ENCODE measurements around the gene GBP7. TPM values are rescaled to one million over a fixed set of nuclear protein-coding genes. Genes with fewer than 3 reads are reported as not detected.
"Not testable (repeated sequence)": the region's sequence is repeated elsewhere in the genome, so short reads cannot be mapped to it uniquely, and the experiment has no call there.

Gene GBP7, protein sequence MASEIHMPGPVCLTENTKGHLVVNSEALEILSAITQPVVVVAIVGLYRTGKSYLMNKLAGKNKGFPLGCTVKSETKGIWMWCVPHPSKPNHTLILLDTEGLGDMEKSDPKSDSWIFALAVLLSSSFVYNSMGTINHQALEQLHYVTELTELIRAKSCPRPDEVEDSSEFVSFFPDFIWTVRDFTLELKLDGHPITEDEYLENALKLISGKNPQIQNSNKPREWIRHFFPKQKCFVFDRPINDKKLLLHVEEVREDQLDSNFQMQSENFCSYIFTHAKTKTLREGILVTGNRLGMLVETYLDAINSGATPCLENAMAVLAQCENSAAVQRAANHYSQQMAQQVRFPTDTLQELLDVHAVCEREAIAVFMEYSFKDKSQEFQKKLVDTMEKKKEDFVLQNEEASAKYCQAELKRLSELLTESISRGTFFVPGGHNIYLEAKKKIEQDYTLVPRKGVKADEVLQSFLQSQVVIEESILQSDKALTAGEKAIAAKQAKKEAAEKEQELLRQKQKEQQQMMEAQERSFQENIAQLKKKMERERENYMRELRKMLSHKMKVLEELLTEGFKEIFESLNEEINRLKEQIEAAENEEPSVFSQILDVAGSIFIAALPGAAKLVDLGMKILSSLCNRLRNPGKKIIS
- total RNA-seq: not detected

DNA sequence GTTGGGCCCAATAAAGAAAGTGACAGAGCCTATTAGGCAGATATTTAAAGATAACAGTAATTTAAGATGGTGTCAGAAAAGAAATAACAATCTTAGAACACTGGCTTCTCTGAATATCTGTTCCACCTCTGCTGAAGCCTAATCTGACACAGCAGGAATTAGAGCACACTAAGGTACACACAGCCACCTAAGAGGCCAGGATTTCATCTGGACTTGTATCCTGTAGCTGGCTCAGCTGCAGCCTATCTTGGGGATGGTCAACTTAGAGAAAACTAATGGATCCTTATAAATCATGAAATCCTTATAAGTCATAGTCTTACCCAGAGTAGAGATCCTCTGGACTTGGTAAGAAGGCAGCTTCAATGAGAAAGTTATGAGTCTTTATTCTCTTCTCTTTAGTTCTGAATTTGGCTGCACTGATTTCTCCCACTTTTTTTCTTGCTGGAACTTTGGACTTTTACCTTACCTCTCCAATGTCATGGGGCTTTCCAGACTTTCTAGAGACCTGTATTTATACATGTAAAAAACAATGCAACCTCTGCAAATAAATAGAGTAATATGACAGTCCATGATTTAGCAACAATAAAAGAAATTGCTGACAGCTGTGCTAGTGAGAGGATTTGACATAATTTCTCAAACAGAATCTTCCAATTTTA is at the start of gene GBP7:
Gene GBP7 (minus strand): TSS at position 403 of the 656 bp plus-strand sequence. CDS start 4,068 bp downstream, outside the sequence.
- intact Hi-C loops (cut with DNase I): no loop called here

DNA sequence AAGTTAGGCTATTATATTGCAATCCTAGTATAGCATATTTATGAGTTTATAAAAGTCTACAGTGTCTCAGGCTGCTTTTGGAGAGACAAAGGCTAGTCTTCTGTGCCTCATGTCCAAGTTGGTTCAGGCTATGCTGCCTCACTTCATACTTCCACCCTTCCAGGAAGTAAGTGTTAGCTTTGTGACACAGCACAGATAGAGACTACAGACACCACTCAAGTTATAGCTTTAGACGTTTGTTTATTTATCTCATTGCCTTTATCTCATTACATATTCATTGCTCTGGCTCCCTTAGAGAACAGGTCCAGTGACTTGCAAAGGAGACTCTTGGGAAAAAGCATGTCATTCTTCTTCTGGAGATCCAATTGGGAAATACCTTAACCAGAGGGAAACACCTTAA is 45.5 kb upstream of the GBP7 start:
- Histone ChIP-seq H3K27ac (no peak overlapping the region), H3K27me3 (no peaks in the 10 kb centered on the region), H3K36me3 (no peaks in the 10 kb centered on the region), H3K4me1 (no peaks in the 10 kb centered on the region), H3K4me3 (no peak overlapping the region), H3K9me3 (no peaks in the 10 kb centered on the region)
- DNase-seq: no peak
- WGBS, 2 donors: 38 to 50% methylated on average over 1 of the region's 1 CpG
- intact Hi-C loops (cut with DNase I): no loop called here
- TF ChIP-seq, protein P1, sequence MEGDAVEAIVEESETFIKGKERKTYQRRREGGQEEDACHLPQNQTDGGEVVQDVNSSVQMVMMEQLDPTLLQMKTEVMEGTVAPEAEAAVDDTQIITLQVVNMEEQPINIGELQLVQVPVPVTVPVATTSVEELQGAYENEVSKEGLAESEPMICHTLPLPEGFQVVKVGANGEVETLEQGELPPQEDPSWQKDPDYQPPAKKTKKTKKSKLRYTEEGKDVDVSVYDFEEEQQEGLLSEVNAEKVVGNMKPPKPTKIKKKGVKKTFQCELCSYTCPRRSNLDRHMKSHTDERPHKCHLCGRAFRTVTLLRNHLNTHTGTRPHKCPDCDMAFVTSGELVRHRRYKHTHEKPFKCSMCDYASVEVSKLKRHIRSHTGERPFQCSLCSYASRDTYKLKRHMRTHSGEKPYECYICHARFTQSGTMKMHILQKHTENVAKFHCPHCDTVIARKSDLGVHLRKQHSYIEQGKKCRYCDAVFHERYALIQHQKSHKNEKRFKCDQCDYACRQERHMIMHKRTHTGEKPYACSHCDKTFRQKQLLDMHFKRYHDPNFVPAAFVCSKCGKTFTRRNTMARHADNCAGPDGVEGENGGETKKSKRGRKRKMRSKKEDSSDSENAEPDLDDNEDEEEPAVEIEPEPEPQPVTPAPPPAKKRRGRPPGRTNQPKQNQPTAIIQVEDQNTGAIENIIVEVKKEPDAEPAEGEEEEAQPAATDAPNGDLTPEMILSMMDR (IDR thresholded peaks at IDR 0.05): no peak
- TF ChIP-seq POLR2A (IDR thresholded peaks at IDR 0.05): no peak

More for the DNA sequence above, at the start of gene GBP7:
- H3K4me1 ChIP-seq: no peaks in the 10 kb centered on the region
- H3K4me3 ChIP-seq: no peak within 1 kb of the TSS
- TF ChIP-seq, protein P1 (IDR thresholded peaks at IDR 0.05): no peak
- TF ChIP-seq POLR2A (IDR thresholded peaks at IDR 0.05): no peak
- no peaks in the 10 kb centered on the region for H3K9me3 ChIP-seq
- DNase-seq: no peak
- H3K36me3 ChIP-seq: no peaks in the 10 kb centered on the region
- no peak within 1 kb of the TSS for H3K27ac ChIP-seq
- H3K27me3 ChIP-seq: no peaks in the 10 kb centered on the region

DNA sequence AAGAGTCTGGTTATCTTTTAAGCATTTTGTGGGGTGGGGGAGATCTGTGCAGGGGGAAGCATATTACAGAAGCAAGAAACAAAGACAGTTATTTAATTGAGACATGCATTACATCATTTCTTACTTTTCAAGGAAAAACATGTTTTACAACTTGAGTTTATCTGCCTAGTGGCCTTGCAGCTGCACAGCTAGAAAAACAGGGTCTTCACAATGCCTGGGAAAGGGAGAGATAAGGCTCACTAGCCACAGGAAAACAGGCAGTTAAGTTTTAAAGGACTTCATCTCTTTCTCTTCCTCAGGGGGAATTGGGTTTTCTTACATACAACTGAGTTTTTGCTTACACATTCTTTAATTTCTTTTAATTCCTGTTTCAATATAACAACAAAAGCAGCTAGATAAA is 44.0 kb upstream of the GBP7 start:
- DNase-seq; H3K9me3 ChIP-seq; H3K27me3 ChIP-seq; H3K27ac ChIP-seq; H3K4me3 ChIP-seq; H3K36me3 ChIP-seq; intact Hi-C loops (cut with DNase I); H3K4me1 ChIP-seq: not testable (repeated sequence)

DNA sequence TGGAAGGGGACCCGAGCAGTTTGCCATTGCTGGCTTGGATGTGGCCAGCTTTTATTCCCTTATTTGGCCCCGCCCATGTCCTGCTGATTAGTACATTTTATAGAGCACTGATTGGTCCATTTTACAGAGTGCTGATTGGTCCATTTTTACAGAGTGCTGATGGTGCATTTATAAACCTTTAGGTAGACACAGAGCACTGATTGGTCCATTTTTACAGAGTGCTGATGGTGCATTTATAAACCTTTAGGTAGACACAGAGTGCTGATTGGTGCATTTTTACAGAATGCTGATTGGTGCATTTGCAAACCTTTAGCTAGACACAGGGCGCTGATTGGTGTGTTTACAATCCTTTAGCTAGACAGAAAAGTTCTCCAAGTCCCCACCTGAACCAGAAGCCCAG is 43.1 kb upstream of the GBP7 start:
- 80 to 84% methylated on average over 3 of the region's 3 CpGs for WGBS, 2 donors
- not testable (repeated sequence) for H3K4me1 ChIP-seq

DNA sequence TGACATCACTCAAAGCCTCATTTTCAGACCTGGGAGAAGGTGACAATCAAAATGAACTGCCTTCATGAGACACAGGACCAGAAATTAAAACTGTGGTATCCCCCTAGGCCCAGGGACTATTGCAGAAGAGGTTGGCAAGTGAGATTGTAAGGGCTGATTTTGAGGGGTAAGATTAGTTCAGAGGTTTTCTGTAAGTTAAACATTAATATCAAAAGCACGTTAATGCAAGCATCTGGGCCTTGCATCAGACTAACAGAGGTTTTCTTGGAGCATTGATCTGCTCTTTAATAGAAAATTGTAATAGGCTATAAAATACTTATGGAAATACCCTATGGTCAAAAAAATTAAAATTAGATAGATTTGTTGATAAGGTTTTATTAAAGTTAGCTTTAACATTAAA is 37.5 kb upstream of the GBP7 start:
- no peaks in the 10 kb centered on the region for H3K36me3 ChIP-seq
- no peak overlapping the region for H3K4me3 ChIP-seq
- no peak for TF ChIP-seq POLR2A (IDR thresholded peaks at IDR 0.05)
- TF ChIP-seq, protein P1 (IDR thresholded peaks at IDR 0.05): no peak
- intact Hi-C loops (cut with DNase I): no loop called here
- no peaks in the 10 kb centered on the region for H3K4me1 ChIP-seq
- H3K9me3 ChIP-seq: no peaks in the 10 kb centered on the region
- no peaks in the 10 kb centered on the region for H3K27me3 ChIP-seq
- WGBS, 2 donors: 75 to 90% methylated on average over 1 of the region's 1 CpG
- H3K27ac ChIP-seq: no peak overlapping the region
- DNase-seq: no peak

More for the DNA sequence above, 43.1 kb upstream of the GBP7 start:
- H3K27ac ChIP-seq; H3K9me3 ChIP-seq; DNase-seq; H3K4me3 ChIP-seq; H3K27me3 ChIP-seq; H3K36me3 ChIP-seq; intact Hi-C loops (cut with DNase I): not testable (repeated sequence)

DNA sequence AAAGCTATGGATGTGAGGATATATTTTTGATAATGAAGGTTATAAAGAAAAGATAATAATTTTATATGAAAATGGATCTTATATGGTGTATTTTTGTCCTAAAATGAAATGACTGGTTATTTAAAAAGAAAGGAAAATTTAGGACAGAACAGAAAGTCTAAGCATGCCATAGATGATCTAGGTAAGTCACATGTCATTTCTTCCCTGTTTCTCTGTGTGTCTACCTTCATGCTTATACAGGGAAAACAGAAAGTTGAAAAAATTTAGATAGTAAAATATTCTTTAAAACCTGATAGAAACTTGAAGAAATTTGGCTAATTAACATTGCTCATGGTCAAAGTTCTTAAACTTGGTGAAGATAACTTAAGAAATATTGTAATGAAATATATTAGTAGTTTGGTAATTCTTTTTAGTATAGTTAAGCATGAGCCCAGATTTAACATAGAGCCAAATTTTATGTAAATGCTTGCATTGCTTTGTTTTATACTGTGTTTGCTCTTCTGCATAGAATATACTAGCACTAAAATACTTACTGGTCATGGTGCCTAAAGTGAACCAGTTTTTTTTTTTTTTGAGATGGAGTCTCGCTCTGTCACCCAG is 35.3 kb upstream of the GBP7 start:
- TF ChIP-seq, protein P1 (IDR thresholded peaks at IDR 0.05): no peak
- TF ChIP-seq POLR2A (IDR thresholded peaks at IDR 0.05): no peak
- Histone ChIP-seq H3K9me3 (no peaks in the 10 kb centered on the region), H3K27me3 (no peaks in the 10 kb centered on the region), H3K27ac (no peak overlapping the region), H3K36me3 (no peaks in the 10 kb centered on the region), H3K4me1 (no peaks in the 10 kb centered on the region), H3K4me3 (no peak overlapping the region)
- 82 to 100% methylated on average over 1 of the region's 1 CpG for WGBS, 2 donors
- no peak for DNase-seq
- intact Hi-C loops (cut with DNase I): no loop called here
